NCI-H345 (cell line): ENCODE measurements around the gene OPN5.
"Not testable (repeated sequence)": the region's sequence is repeated elsewhere in the genome, so short reads cannot be mapped to it uniquely, and the experiment has no call there.

Experiments
- DNase-seq: peaks from one replicate; lab custom pipeline; 2025; lab: John Stamatoyannopoulos, UW

Gene OPN5, protein sequence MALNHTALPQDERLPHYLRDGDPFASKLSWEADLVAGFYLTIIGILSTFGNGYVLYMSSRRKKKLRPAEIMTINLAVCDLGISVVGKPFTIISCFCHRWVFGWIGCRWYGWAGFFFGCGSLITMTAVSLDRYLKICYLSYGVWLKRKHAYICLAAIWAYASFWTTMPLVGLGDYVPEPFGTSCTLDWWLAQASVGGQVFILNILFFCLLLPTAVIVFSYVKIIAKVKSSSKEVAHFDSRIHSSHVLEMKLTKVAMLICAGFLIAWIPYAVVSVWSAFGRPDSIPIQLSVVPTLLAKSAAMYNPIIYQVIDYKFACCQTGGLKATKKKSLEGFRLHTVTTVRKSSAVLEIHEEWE

GRCh38 chr6:47781732-47782131 lies at the start of gene OPN5:
TSS of gene OPN5 (plus strand) at chr6:47782032. CDS start at chr6:47782067, 35 bp downstream.
- DNase-seq: no peak

GRCh38 chr6:47733879-47734558 lies 47.8 kb upstream of the OPN5 start:
- peak; percentile 36 for DNase-seq

- DNase-seq: no peak
Measured at GRCh38 chr6:47734831-47735481, 46.9 kb upstream of the OPN5 start.

DNA sequence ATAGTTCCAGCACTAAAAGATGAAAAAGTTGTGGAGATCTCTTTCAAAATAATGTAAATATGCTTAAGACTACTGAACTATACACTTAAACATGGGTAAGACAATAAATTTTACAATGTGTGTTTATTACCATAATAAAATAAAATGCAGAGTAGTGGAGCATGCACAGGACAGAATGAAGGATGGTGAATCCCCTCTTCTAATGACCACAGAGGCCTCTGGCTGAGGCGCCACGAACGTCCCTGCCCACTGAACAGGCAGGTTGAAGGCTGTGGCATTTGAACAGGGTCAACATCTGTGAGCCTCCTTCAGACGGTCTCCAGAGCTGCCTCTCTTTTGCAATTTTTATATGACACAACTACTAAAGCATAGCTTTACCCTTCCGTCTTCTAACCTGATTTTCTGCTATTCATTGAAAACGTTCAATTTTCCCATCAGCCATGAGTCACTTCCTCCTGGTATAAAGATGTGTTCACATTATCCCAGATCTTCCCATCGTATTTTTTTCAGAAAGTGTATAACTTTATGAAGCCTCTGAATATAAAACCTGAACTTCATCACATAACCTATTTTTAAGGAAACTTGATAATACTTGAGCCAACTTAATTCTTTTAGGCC lies 45.6 kb upstream of the OPN5 start:
- no peak for DNase-seq

GRCh38 chr6:47737406-47737805 lies 44.4 kb upstream of the OPN5 start:
- DNase-seq: no peak

- no peak for DNase-seq
Measured at GRCh38 chr6:47740714-47741113, 41.1 kb upstream of the OPN5 start.

- no peak for DNase-seq
Measured at GRCh38 chr6:47741807-47742206, 40.0 kb upstream of the OPN5 start.

DNA sequence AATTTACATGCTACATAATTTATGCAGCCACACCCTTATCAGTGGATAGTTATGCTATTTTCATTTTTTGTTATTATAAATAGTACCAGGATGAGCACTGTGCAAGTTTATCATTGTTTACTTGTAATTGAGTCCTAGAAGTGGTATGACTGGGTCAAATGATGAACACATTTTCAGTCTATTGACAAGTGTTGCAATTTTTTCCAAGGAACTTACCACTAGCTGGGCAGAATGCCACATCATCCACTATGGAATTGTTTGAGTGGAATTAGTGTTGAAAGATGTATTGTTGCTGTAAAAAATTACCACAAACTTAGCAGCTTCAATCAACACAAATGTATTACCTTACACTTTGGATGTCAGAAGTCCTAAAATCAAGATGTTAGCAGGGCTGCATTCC lies 38.1 kb upstream of the OPN5 start:
- DNase-seq: no peak

GRCh38 chr6:47745269-47745668 lies 36.6 kb upstream of the OPN5 start:
- DNase-seq: not testable (repeated sequence)

DNA sequence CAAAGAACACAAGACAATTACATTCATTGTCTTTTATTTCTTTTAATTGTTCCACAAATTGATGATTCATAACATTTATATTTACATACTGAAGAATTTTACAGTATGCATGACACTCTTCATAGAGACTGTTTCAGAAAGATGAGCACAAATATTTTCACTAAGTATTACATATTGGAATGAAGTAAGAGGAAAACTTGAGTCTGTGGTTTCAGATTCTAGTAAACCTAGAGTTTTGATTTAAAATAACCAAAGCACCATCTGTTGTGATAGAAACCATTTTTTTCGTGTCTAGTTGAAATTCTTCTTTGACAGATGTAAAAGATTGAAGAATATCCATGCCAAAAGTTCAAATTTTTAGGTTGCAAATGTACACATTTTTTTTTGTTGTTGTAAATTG lies 32.1 kb upstream of the OPN5 start:
- DNase-seq: no peak

- DNase-seq: no peak
Measured at GRCh38 chr6:47752801-47753200, 29.0 kb upstream of the OPN5 start.

DNA sequence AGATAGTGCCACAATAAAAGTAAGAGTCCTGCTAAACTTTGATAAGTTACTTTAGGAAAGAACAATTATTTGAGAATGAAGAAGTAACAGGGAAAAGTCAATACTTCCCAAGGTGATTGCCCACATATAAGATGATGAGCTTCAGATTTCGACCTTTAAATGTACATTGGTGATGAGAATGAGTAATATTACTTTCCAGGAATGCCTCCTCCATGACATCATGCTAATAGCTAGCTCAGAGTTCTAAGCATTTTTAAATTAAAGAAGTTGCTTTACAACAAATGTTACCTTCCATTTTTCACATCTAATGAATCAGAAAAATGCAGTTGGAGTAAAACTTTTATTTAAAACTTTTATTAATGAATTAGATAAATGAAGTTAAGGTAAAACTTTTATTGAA lies 22.5 kb upstream of the OPN5 start:
- no peak for DNase-seq

DNA sequence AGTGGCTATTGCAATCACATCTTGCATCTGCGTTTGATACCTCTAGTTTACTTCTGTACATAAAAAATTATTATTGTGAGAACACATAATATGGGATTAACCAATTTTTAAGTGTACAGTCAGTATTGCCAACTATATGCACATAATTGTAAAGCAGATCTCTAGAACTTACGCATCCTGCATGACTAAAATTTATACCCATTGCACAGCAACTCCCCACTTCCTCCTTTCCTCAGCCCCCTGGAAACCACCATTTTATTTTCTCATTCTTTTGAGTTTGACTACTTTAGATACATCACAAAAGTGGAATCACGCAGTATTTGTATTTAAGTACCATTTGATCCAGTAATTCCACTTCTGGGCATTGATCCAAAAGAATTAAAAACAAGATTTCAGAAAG lies 19.3 kb upstream of the OPN5 start:
- DNase-seq: no peak

- no peak for DNase-seq
Measured at GRCh38 chr6:47766445-47766844, 15.4 kb upstream of the OPN5 start.

DNA sequence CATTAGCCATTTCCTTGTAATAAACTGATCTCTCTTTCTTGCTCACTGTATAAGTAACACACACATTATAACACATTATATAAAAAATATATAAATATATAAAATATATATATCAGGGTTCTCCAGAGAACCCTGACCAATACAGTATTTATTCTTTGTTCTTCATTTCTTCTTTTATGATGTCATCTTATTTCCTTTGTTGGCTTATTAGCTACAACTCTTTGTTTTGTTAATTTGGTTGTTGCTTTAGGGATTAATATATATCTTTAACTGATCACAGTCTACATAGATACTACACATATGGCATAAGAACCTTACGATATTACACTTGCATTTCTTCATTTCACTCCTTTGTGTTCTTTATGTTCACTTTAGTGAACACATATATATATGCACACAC lies 14.7 kb upstream of the OPN5 start:
- no peak for DNase-seq

GRCh38 chr6:47769982-47770381 lies 11.8 kb upstream of the OPN5 start:
- DNase-seq: no peak

DNA sequence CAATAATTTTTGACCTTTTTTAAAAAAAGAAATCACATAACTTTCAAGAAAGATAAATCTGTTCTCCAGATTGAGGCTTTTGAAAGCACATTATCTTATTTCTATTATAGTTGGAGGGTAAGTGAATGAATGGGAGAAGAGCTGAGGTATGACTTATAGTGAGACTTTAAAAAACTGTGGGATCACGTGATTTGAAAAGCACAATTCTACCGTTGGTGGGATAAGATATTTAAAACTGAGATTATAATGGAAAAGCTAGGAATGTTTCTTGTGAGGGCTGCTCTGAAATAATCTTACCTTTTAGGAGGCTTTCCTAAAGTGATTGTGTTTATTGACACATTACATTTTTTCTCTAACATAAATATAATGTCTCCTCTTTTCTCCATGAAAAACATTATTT lies 9.5 kb upstream of the OPN5 start:
- DNase-seq: no peak

- no peak for DNase-seq
Measured at GRCh38 chr6:47773005-47773404, 8.8 kb upstream of the OPN5 start.

- DNase-seq: peak; percentile 50
Measured at GRCh38 chr6:47780510-47781356, 1.1 kb upstream of the OPN5 start.

- no peak for DNase-seq
Measured at GRCh38 chr6:47785182-47785581, 3.4 kb downstream of the OPN5 start.

GRCh38 chr6:47787620-47788497 lies 6.0 kb downstream of the OPN5 start:
- DNase-seq: peak; percentile 75
